GM12891 (cell line): ENCODE measurements around the gene STK11IP.

Experiments used
- PAX5 ChIP-seq: IDR thresholded peaks from 2 replicates; pipeline ENCODE4 v1.6.1; 2011; ENCODE audit warnings: low read length, moderate library complexity, mild to moderate bottlenecking; ENCODE audit not compliant: insufficient read depth, severe bottlenecking
- POLR2A ChIP-seq: IDR thresholded peaks from 2 replicates; pipeline ENCODE4 v1.6.1; 2011; ENCODE audit warnings: low read depth, low read length, control low read depth
- POLR2AphosphoS5 ChIP-seq: IDR thresholded peaks from 2 replicates; pipeline ENCODE4 v1.6.1; 2011; ENCODE audit warnings: low read depth, low read length, control low read depth
- SPI1 ChIP-seq: IDR thresholded peaks from 2 replicates; pipeline ENCODE4 v1.6.1; 2011; ENCODE audit warnings: low read depth, low read length, control low read depth
- TAF1 ChIP-seq: IDR thresholded peaks from 2 replicates; pipeline ENCODE4 v1.6.1; 2011; ENCODE audit warnings: low read depth, low read length, control low read depth

DNA sequence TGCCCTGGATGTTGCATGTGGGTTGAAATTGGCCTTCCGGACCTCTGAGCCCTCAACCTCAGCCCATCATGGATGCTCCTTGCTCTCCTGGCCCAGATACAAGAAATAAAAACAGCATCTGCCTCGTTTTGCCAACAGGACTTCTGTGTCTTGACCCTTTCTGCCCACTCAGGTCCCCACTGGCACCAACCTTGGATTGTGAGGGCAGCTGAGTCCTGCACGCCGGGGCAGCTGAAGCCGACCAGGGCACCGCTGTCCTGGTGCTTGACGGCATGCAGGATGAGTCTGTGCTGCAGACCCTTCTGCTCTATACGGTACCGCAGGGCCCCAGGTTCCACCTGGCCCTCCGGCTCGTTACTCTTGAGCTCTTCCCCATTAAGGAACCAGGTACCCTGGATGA lies 31.0 kb upstream of the STK11IP start:
- no peak for TF ChIP-seq POLR2AphosphoS5
- TF ChIP-seq POLR2A = no peak
- TF ChIP-seq TAF1 = no peak
- no peak for TF ChIP-seq SPI1
- TF ChIP-seq PAX5 = no peak
